ENCODE measurements around the gene C19orf33. TPM values are rescaled to one million over a fixed set of nuclear protein-coding genes. Genes with fewer than 3 reads are reported as not detected.

Gene C19orf33
- total RNA-seq, 1 donor from 2014 or later = 46.8 TPM

- H3K9me3 Mint-ChIP-seq = no peaks in the 10 kb centered on the region
- no peak for TF ChIP-seq CTCF (conservative IDR thresholded peaks at IDR 0.05)
- no peaks in the 10 kb centered on the region for H3K36me3 Mint-ChIP-seq
- H3K27me3 Mint-ChIP-seq = no peaks in the 10 kb centered on the region
- no peak overlapping the region for H3K4me3 Mint-ChIP-seq
- peak overlapping the region; percentile 88 for H3K27ac Mint-ChIP-seq
- no peak for DNase-seq (ENCODE audit: extremely low spot score, unreplicated experiment)
- H3K4me1 Mint-ChIP-seq (ENCODE audit: unreplicated experiment) = no peaks in the 10 kb centered on the region
Observed at GRCh38 chr19:38298821-38299680, 5.0 kb upstream of the C19orf33 start.

GRCh38 chr19:38304352-38304865 is 358 bp downstream of the C19orf33 start:
- Mint-ChIP-seq H3K4me1 (ENCODE audit: unreplicated experiment) (no peaks in the 10 kb centered on the region), H3K27ac (peak overlapping the region; percentile 96), H3K9me3 (no peaks in the 10 kb centered on the region), H3K36me3 (no peaks in the 10 kb centered on the region), H3K4me3 (peak overlapping the region; percentile 89), H3K27me3 (no peaks in the 10 kb centered on the region)
- no peak for TF ChIP-seq CTCF (conservative IDR thresholded peaks at IDR 0.05)
- no peak for DNase-seq (ENCODE audit: extremely low spot score, unreplicated experiment)

- H3K36me3 Mint-ChIP-seq = no peaks in the 10 kb centered on the region
- no peak for DNase-seq (ENCODE audit: extremely low spot score, unreplicated experiment)
- no peaks in the 10 kb centered on the region for H3K27me3 Mint-ChIP-seq
- TF ChIP-seq CTCF (conservative IDR thresholded peaks at IDR 0.05) = no peak
- H3K9me3 Mint-ChIP-seq = no peaks in the 10 kb centered on the region
- H3K4me3 Mint-ChIP-seq = peak overlapping the region; percentile 89
- no peaks in the 10 kb centered on the region for H3K4me1 Mint-ChIP-seq (ENCODE audit: unreplicated experiment)
- peak overlapping the region; percentile 96 for H3K27ac Mint-ChIP-seq
Observed at GRCh38 chr19:38304866-38305429, 897 bp downstream of the C19orf33 start.

- H3K27me3 Mint-ChIP-seq = no peaks in the 10 kb centered on the region
- peaks cover 4% of the 10 kb centered on the region for H3K36me3 Mint-ChIP-seq
- H3K4me1 Mint-ChIP-seq (ENCODE audit: unreplicated experiment) = no peaks in the 10 kb centered on the region
- no peak overlapping the region for H3K27ac Mint-ChIP-seq
- no peak for DNase-seq (ENCODE audit: extremely low spot score, unreplicated experiment)
- no peak for TF ChIP-seq CTCF (conservative IDR thresholded peaks at IDR 0.05)
- H3K4me3 Mint-ChIP-seq = no peak overlapping the region
- no peaks in the 10 kb centered on the region for H3K9me3 Mint-ChIP-seq
Observed at GRCh38 chr19:38306236-38306635, 2.2 kb downstream of the C19orf33 start.

GRCh38 chr19:38307076-38307475 is 3.0 kb downstream of the C19orf33 start:
- Mint-ChIP-seq H3K4me1 (ENCODE audit: unreplicated experiment) (no peaks in the 10 kb centered on the region), H3K9me3 (no peaks in the 10 kb centered on the region), H3K36me3 (peaks cover 4% of the 10 kb centered on the region), H3K27me3 (no peaks in the 10 kb centered on the region), H3K4me3 (no peak overlapping the region), H3K27ac (no peak overlapping the region)
- no peak for DNase-seq (ENCODE audit: extremely low spot score, unreplicated experiment)
- no peak for TF ChIP-seq CTCF (conservative IDR thresholded peaks at IDR 0.05)
